Activated naive CD4-positive, alpha-beta T cell treated with anti-CD3 and anti-CD28 coated beads for 36 hours (primary cell): ENCODE data around the gene SLC27A1. TPM values are rescaled to one million over a fixed set of nuclear protein-coding genes. Genes with fewer than 3 reads are reported as not detected.
A peak's percentile ranks its signal among the peaks of the same experiment; 100 is the strongest.

Experiments used
- CTCF ChIA-PET: fragments of 350-600 bp; sonication (Branson Sonifier 250); formaldehyde crosslinking; loops from one replicate; lab custom pipeline; 2021; ENCODE audit warnings: antibody characterized with exemption; lab: Charles Lee
- DNase-seq: peaks from one replicate; pipeline ENCODE4 v3.0.0-alpha.2; 2020
- H3K27ac Mint-ChIP-seq: one replicate; pipeline ENCODE4 v1.8.0; 2021; ENCODE audit warnings: mild to moderate bottlenecking, mixed read lengths
- H3K27me3 Mint-ChIP-seq: one replicate; pipeline ENCODE4 v1.8.0; 2021; ENCODE audit warnings: low read depth, mixed read lengths
- H3K36me3 Mint-ChIP-seq: one replicate; pipeline ENCODE4 v1.8.0; 2021; ENCODE audit warnings: low read depth, mixed read lengths
- H3K4me1 Mint-ChIP-seq: one replicate; pipeline ENCODE4 v1.8.0; 2021; ENCODE audit warnings: low read depth, mixed read lengths
- H3K4me3 Mint-ChIP-seq: one replicate; pipeline ENCODE4 v1.8.0; 2021; ENCODE audit warnings: mild to moderate bottlenecking, moderate library complexity, mixed read lengths
- H3K9me3 Mint-ChIP-seq: one replicate; pipeline ENCODE4 v1.8.0; 2021; ENCODE audit warnings: mixed read lengths
- intact Hi-C: fragments of 100-400 bp; cut with micrococcal nuclease; formaldehyde crosslinking; loops from one replicate; pipeline ENCODE4 v1.15.1; 2023
- total RNA-seq, 2 experiments: library from RNA; stranded (reverse); gene quantifications; one replicate each; pipeline ENCODE4 v1.2.3, GENCODE V29; 2021

Gene SLC27A1
- total RNA-seq, 2 experiments from 2014 or later = 1.2 to 1.7 TPM

DNA sequence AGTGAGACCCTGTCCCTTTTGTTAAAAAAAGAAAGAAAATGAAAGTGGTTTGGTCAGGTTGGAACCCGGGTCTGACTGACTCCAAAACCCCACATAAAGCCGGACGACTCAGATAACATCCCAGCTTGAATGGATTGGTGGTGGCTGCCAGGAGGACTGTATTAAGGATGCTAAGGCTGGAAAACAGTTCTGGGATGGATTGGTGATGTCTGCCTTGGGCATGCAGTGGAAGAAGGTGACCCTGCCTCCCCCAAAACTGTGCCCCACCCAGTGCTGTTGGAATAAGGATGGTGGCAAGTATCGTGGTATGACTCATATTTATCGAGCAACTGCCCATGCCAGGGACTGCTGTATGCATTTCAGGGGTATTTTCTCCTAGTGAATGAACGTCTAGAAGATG is 66.6 kb downstream of the SLC27A1 start:
- Mint-ChIP-seq H3K36me3 (no peaks in the 10 kb centered on the region), H3K27ac (no peak overlapping the region), H3K4me1 (peaks cover 10% of the 10 kb centered on the region), H3K4me3 (no peak overlapping the region), H3K27me3 (peaks cover 6% of the 10 kb centered on the region), H3K9me3 (no peaks in the 10 kb centered on the region)
- intact Hi-C loops = no loop called here
- CTCF ChIA-PET = interaction anchor here (1.0 kb wide), 1 partner anchor 36 kb away, joined by 4 read pairs; no protein-coding TSS in a partner anchor
- DNase-seq = no peak

DNA sequence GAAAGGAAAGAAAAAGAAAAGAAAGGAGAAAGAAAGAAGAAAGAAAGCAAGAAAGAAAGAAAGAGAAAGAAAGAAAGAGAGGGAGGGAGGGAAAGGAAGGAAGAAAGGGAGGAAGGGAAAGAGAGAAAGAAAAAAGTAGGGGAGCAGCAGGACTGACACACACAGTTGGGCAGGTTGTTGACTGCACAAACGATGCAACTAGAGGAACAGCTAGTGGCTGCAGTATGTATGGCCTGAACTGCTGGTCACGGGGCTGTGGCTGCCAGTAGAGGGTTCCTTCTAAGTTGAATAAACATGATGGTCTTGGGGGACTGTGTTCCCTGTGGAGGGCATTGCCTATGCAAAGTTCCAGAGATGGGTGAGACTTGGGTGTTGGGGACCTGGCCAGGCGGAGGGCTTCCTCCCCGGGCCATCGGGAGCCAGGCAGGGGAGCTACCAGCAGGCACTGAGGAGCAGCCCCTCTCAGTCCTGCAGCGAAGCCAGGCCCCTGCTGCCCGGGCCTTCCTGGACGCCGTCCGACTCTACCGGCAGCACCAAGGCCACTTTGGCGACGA is 68.4 kb downstream of the SLC27A1 start:
- Mint-ChIP-seq H3K9me3 (no peaks in the 10 kb centered on the region), H3K27ac (no peak overlapping the region), H3K4me1 (peaks cover 10% of the 10 kb centered on the region), H3K36me3 (no peaks in the 10 kb centered on the region), H3K27me3 (peaks cover 6% of the 10 kb centered on the region), H3K4me3 (peak overlapping the region; percentile 47)
- CTCF ChIA-PET = no interaction called here
- intact Hi-C loops = loop anchor here (1.0 kb wide), 2 partner anchors 17 to 27 kb away; partner anchors contain the start of genes COLGALT1 and PGLS
- no peak for DNase-seq

DNA sequence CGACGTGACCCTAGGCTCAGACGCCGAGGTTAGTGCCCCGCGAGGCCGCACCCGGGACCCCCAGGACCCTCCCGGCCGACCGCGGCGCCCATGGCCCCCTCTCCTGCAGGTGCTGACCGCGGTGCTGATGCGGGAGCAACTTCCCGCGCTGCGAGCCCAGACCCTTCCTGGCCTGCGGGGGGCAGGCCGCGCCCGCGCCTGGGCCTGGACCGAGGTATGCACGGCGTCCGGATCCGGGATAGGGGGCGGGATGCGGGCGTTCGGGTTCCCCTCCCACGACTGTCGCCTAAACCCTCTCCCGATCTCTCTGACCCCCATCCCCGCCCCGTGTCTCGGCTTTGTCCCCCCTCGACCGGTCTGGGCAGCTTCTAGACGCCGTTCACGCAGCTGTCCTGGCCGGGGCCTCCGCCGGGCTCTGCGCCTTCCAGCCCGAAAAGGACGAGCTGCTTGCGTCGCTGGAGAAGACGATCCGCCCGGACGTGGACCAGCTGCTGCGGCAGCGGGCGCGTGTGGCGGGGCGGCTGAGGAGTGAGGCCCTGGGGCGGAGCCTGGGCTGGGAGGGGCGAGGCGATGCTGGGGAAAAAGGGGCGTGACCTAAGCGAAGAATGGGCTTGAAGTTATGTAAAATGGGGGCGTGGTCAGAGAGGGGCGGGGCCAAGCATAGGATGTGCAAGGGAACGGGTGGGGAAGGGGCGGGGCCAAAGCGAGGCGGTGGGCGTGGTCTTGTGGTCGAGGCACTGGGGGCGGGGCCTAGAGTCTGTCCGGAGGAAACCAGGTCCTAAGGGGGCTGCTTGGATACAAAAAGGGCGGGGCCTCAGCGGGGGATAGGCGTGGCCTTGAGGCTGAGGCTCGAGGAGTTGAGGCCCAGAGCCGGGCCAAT is 69.2 kb downstream of the SLC27A1 start:
- Mint-ChIP-seq H3K27me3 (peaks cover 6% of the 10 kb centered on the region), H3K4me3 (peak overlapping the region; percentile 69), H3K27ac (no peak overlapping the region), H3K36me3 (no peaks in the 10 kb centered on the region), H3K4me1 (peaks cover 10% of the 10 kb centered on the region), H3K9me3 (no peaks in the 10 kb centered on the region)
- CTCF ChIA-PET = interaction anchor here (0.7 to 0.9 kb wide), 4 partner anchors 10 to 44 kb away, joined by 3 to 5 read pairs (median 3); no protein-coding TSS in a partner anchor
- intact Hi-C loops = loop anchor here (1.0 kb wide), 2 partner anchors 16 to 28 kb away; partner anchors contain the start of genes COLGALT1 and PGLS
- peak; percentile 97 for DNase-seq

DNA sequence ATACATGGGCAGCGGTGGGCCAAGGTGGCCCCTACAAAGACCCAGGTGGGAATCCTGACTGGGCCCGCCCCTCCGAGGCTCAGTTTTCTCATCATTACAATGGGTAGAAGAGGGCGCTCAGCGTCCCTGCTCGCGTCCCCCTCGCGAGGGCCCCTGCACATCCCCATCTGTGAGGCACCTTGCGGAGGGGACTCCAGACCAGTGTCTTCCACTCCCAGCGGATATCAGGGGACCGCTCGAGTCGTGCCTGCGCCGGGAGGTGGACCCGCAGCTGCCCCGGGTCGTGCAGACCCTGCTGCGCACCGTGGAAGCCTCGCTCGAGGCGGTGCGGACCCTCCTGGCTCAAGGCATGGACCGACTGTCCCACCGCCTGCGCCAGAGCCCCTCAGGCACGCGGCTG is 69.8 kb downstream of the SLC27A1 start:
- Mint-ChIP-seq H3K4me3 (no peak overlapping the region), H3K27ac (no peak overlapping the region), H3K4me1 (peaks cover 10% of the 10 kb centered on the region), H3K36me3 (no peaks in the 10 kb centered on the region), H3K9me3 (no peaks in the 10 kb centered on the region), H3K27me3 (peaks cover 6% of the 10 kb centered on the region)
- CTCF ChIA-PET = interaction anchor here (0.7 to 0.9 kb wide), 3 partner anchors 11 to 44 kb away, joined by 3 to 5 read pairs (median 3); no protein-coding TSS in a partner anchor
- intact Hi-C loops = no loop called here
- no peak for DNase-seq

DNA sequence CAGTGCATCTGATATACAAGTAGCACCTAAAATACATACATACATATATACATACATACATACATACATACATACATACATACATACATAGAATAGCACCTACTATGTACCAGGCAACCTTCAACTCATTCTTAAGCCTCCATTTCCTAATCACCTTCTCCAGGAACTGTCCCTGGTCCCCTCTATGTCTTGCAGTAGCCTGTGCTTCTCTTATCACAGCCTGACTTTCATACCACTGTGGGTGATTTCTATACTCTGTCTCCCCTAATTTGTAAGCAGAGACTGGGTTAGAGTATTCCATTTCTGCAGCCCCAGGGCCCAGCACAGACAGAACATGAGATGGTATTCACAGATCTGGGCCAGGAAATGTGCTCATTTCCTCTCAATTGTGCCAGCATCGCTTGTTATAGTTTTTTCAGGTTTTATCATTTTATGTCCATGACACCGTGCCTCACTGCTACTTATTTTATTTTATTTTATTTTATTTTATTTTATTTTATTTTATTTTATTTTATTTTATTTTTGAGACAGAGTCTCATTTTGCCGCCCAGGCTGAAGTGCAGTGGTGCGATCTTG is 70.9 kb downstream of the SLC27A1 start:
- no peaks in the 10 kb centered on the region for H3K9me3 Mint-ChIP-seq
- DNase-seq = no peak
- CTCF ChIA-PET = no interaction called here
- no peak overlapping the region for H3K4me3 Mint-ChIP-seq
- H3K27me3 Mint-ChIP-seq = peaks cover 6% of the 10 kb centered on the region
- intact Hi-C loops = no loop called here
- H3K4me1 Mint-ChIP-seq = peaks cover 10% of the 10 kb centered on the region
- no peaks in the 10 kb centered on the region for H3K36me3 Mint-ChIP-seq
- H3K27ac Mint-ChIP-seq = no peak overlapping the region

DNA sequence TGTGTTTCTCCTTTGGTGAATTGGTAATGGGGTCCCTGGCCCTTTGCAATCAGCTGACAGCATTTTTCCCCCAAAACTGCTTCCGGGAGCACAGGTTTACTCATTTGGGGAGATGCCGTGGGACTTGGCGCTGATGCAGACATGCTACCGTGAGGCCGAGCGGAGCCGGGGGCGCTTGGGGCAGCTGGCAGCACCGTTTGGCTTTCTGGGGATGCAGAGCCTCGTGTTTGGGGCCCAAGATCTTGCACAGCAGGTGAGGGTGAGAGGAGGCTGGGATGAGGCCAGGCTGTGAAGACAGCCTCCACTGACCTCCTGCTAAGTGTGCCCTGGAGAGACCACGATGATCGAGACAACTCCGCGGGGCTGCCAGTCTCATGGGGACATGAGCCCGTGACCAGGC is 71.7 kb downstream of the SLC27A1 start:
- Mint-ChIP-seq H3K27ac (no peak overlapping the region), H3K9me3 (no peaks in the 10 kb centered on the region), H3K4me1 (peaks cover 10% of the 10 kb centered on the region), H3K36me3 (no peaks in the 10 kb centered on the region), H3K4me3 (no peak overlapping the region), H3K27me3 (peaks cover 6% of the 10 kb centered on the region)
- CTCF ChIA-PET = no interaction called here
- intact Hi-C loops = no loop called here
- DNase-seq = no peak

DNA sequence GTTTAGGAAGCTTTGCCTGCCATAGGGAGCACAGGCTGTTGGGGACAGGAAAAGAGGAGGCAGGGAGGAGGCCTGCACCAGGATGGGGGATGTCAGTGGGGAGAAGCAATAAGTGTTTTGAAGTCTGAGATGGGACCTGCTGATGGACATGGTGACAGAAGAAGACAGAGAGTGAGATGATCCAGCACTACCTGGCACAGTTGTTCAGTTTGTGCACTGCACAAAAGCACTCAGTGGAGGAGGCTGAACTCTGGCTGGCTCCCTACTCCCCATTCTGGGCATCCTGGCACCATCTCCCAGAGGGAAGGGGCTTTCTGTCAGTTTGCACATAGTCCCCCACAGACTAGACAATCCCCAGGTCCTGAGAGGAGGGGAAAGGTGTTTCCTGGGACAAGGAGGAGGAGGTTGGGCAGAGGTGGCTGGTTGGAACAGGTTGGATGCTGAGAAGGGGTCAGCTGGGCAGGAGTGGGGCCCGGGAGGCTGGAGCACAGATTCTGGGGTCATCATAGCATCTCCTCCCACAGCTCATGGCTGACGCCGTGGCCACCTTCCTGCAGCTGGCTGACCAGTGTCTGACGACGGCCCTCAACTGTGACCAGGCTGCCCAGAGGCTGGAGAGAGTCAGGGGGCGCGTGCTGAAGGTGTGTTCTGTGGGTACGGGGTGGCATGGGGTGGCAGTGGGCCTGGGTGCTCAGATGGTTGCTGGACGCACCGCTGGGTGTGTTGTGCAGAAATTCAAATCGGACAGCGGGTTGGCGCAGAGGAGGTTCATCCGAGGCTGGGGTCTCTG is 72.7 kb downstream of the SLC27A1 start:
- H3K27ac Mint-ChIP-seq = no peak overlapping the region
- intact Hi-C loops = no loop called here
- no peaks in the 10 kb centered on the region for H3K9me3 Mint-ChIP-seq
- DNase-seq = no peak
- CTCF ChIA-PET = no interaction called here
- peaks cover 6% of the 10 kb centered on the region for H3K27me3 Mint-ChIP-seq
- H3K4me1 Mint-ChIP-seq = peaks cover 10% of the 10 kb centered on the region
- no peaks in the 10 kb centered on the region for H3K36me3 Mint-ChIP-seq
- H3K4me3 Mint-ChIP-seq = no peak overlapping the region

DNA sequence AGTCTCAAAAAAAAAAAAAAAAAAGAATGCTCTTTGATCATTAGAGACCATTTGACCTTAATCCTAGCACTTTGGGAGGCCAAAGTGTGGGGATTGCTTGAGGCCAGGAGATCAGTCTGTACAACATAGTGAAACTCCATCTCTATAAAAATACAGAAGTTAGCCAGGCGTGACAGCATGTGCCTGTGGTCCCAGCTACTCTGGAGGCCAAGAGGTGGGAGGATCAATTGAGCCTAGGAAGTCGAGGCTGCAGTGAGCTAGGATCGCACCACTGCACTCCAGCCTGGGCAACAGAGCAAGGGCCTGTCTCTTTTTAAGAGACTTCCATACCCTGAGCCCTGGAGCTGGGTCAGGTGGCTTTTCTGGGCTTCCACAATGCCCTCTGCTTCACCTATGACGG is 73.7 kb downstream of the SLC27A1 start:
- H3K9me3 Mint-ChIP-seq = no peaks in the 10 kb centered on the region
- H3K27me3 Mint-ChIP-seq = no peaks in the 10 kb centered on the region
- H3K4me1 Mint-ChIP-seq = peaks cover 4% of the 10 kb centered on the region
- no peaks in the 10 kb centered on the region for H3K36me3 Mint-ChIP-seq
- no peak for DNase-seq
- no peak overlapping the region for H3K27ac Mint-ChIP-seq
- CTCF ChIA-PET = no interaction called here
- intact Hi-C loops = no loop called here
- no peak overlapping the region for H3K4me3 Mint-ChIP-seq

DNA sequence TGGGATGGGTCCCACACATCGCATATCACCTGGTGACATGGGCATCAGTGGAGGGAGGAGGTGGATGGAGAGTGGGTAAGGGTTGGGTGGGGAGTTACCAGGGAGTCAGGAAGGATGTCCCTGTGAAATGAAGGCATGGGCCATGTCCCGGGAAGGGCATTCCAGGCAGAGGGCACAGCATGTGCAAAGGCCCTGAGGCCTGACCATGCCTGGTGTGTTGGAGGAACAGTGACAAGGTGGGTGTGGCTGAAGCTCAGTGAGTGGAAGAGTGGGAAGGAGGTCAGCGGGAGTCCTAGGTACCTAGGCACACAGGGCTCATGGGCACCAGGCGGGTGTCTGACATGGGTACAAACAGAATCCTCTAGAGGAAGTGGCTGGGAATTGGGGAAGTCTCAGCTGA is 74.1 kb downstream of the SLC27A1 start:
- H3K36me3 Mint-ChIP-seq = no peaks in the 10 kb centered on the region
- DNase-seq = no peak
- H3K4me1 Mint-ChIP-seq = peaks cover 3% of the 10 kb centered on the region
- no peaks in the 10 kb centered on the region for H3K27me3 Mint-ChIP-seq
- H3K4me3 Mint-ChIP-seq = no peak overlapping the region
- intact Hi-C loops = no loop called here
- CTCF ChIA-PET = no interaction called here
- no peaks in the 10 kb centered on the region for H3K9me3 Mint-ChIP-seq
- H3K27ac Mint-ChIP-seq = no peak overlapping the region

DNA sequence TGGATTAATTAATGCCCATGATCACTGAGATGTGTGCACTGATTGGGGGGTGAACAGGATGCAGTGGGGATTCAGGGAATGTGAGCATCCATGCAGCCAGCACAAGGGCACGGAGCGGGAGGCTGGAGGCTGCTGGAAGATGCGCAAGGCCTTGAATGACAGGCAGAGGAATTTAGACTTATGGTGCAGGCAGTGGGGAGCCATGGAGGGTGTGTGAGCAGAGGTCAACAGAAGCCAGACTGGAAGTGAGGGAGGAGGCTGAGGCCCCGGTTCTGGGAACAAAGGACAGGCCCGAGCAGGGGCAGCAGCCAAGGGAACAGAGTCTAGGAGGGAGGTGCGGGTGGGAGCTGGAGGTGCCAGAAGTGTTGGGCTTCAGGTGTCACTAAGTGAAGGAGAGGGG is 77.8 kb downstream of the SLC27A1 start:
- no peak overlapping the region for H3K27ac Mint-ChIP-seq
- H3K4me1 Mint-ChIP-seq = no peaks in the 10 kb centered on the region
- intact Hi-C loops = no loop called here
- no peaks in the 10 kb centered on the region for H3K27me3 Mint-ChIP-seq
- no peaks in the 10 kb centered on the region for H3K36me3 Mint-ChIP-seq
- H3K4me3 Mint-ChIP-seq = no peak overlapping the region
- H3K9me3 Mint-ChIP-seq = no peaks in the 10 kb centered on the region
- DNase-seq = no peak
- CTCF ChIA-PET = no interaction called here

DNA sequence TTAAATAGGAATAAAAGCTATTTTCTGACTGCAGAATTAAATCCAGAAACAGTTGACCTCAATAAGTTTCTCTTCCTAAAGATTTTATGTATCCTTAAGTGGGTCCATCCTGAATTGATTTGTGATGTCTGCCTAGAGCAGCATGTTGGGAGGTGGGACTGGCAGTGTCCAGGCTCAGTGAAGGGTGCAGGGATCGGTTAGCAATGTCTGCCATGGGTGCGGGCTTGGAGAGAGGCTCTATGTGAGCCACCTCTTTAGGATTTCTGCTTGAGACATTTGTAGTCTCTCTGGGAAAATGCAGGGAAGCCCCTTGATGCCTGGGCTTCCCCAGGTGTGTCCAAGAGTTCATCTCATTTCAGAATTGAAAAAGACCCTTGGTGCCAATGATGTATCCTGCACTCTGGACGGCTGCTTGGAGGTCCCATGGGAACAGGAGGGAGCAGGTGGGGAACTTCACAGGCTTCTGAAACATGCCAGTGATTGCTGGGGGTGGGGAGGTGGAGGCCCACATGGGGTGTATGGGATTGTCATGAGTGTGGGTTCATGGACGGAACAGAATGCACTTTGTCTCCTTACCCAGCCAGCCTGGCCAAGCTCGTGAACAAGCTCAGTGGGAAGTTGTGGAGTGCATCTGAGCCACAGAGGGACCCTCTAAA is 78.9 kb downstream of the SLC27A1 start:
- Mint-ChIP-seq H3K27ac (no peak overlapping the region), H3K27me3 (no peaks in the 10 kb centered on the region)
- CTCF ChIA-PET = interaction anchor here (0.6 kb wide), 1 partner anchor 41 kb away, joined by 5 read pairs; no protein-coding TSS in a partner anchor

More for the DNA sequence above, 78.9 kb downstream of the SLC27A1 start:
- Mint-ChIP-seq H3K4me3 (no peak overlapping the region), H3K4me1 (no peaks in the 10 kb centered on the region), H3K9me3 (no peaks in the 10 kb centered on the region), H3K36me3 (no peaks in the 10 kb centered on the region)
- no peak for DNase-seq
- intact Hi-C loops = no loop called here
